Breast epithelium (tissue), 4 donors: ENCODE data around the gene C1orf232. TPM values are rescaled to one million over a fixed set of nuclear protein-coding genes. Genes with fewer than 3 reads are reported as not detected.

ENCODE experiments used
- DNase-seq, 2 donors: peaks; one replicate each; pipeline ENCODE4 v3.0.0-alpha.2; 2019; ENCODE audit warnings: low spot score in 2 of 2
- H3K27ac ChIP-seq, 2 donors: fragments of 200-600 bp; sonication (generic) in 1 of 2; one replicate each; pipeline ENCODE4 v1.5.1; 2016 to 2019; ENCODE audit warnings: mild to moderate bottlenecking in 1 of 2
- H3K27me3 ChIP-seq, 2 donors: fragments of 200-600 bp; sonication (generic) in 1 of 2; one replicate each; pipeline versions ENCODE4 v1.5.1 to v1.6.0; 2017 to 2019; ENCODE audit warnings: control low read depth in 1 of 2, mild to moderate bottlenecking in 1 of 2
- H3K36me3 ChIP-seq: fragments of 200-600 bp; one replicate; pipeline ENCODE4 v1.5.1; 2019
- H3K4me1 ChIP-seq, 2 donors: fragments of 200-600 bp; sonication (generic); one replicate each; pipeline ENCODE4 v1.5.1; 2016 to 2019; ENCODE audit warnings: control low read depth in 1 of 2
- H3K4me3 ChIP-seq, 3 donors: fragments of 200-600 bp; sonication (generic); 1 replicate in 2 of 3; 2 replicates in 1 of 3; pipeline ENCODE4 v1.5.1; 2016 to 2019; ENCODE audit warnings: mild to moderate bottlenecking in 3 of 3, moderate library complexity in 2 of 3
- H3K9me3 ChIP-seq, 2 donors: fragments of 200-600 bp; sonication (generic) in 1 of 2; one replicate each; pipeline ENCODE4 v1.5.1; 2016 to 2019; ENCODE audit warnings: control low read depth in 1 of 2
- CTCF ChIP-seq, 3 donors: fragments of 450-650 bp; IDR thresholded peaks; one replicate each; pipeline ENCODE4 v1.5.1; 2016 to 2017; ENCODE audit warnings: antibody characterized with exemption in 3 of 3, mild to moderate bottlenecking in 3 of 3, moderate library complexity in 3 of 3
- POLR2A ChIP-seq: fragments of 450-650 bp; IDR thresholded peaks from one replicate; pipeline ENCODE4 v1.6.1; 2016; ENCODE audit warnings: antibody characterized with exemption, mild to moderate bottlenecking, moderate library complexity
- POLR2AphosphoS5 ChIP-seq, 3 donors: sonication (generic); formaldehyde crosslinking; IDR thresholded peaks; one replicate each; pipeline ENCODE4 v1.6.1; 2017; ENCODE audit warnings: antibody characterized with exemption in 3 of 3
- intact Hi-C: fragments of 100-400 bp; cut with DNase I; formaldehyde crosslinking; loops from one replicate; pipeline ENCODE4 v1.15.1; 2023; ENCODE audit warnings: low total_unique reads
- total RNA-seq, 3 donors: library from RNA; depleted of rRNA; stranded (reverse); fragments of >200 nt; gene quantifications; one replicate each; pipeline ENCODE4 v1.1.0, GENCODE V29; 2016

Gene C1orf232
- total RNA-seq, 3 donors from 2014 or later: not detected

GRCh38 chr1:26138974-26139558 lies 29.7 kb downstream of the C1orf232 start:
- Histone ChIP-seq H3K4me1 (no peaks in the 10 kb centered on the region), H3K4me3 (no peak overlapping the region), H3K36me3 (no peaks in the 10 kb centered on the region), H3K27me3 (no peaks in the 10 kb centered on the region), H3K9me3 (no peaks in the 10 kb centered on the region), H3K27ac (no peak overlapping the region)
- intact Hi-C loops: no loop called here
- TF ChIP-seq POLR2A (no peak), CTCF (IDR thresholded peaks at IDR 0.05) (no peak), POLR2AphosphoS5 (IDR thresholded peaks at IDR 0.05) (no peak)
- no peak for DNase-seq

GRCh38 chr1:26134466-26134865 lies 34.3 kb downstream of the C1orf232 start:
- TF ChIP-seq POLR2AphosphoS5 (IDR thresholded peaks at IDR 0.05) (no peak), CTCF (IDR thresholded peaks at IDR 0.05) (no peak), POLR2A (no peak)
- DNase-seq: no peak
- H3K4me3 ChIP-seq: no peak overlapping the region
- no peak overlapping the region for H3K27ac ChIP-seq
- H3K36me3 ChIP-seq: no peaks in the 10 kb centered on the region
- H3K9me3 ChIP-seq: no peaks in the 10 kb centered on the region
- H3K27me3 ChIP-seq: no peaks in the 10 kb centered on the region
- intact Hi-C loops: no loop called here
- no peaks in the 10 kb centered on the region for H3K4me1 ChIP-seq

GRCh38 chr1:26132834-26133167 lies 36.0 kb downstream of the C1orf232 start:
- Histone ChIP-seq H3K4me3 (no peak overlapping the region), H3K9me3 (no peaks in the 10 kb centered on the region), H3K27ac (no peak overlapping the region), H3K36me3 (no peaks in the 10 kb centered on the region), H3K4me1 (no peaks in the 10 kb centered on the region), H3K27me3 (no peaks in the 10 kb centered on the region)
- no peak for DNase-seq
- TF ChIP-seq CTCF (IDR thresholded peaks at IDR 0.05): no peak
- TF ChIP-seq POLR2AphosphoS5 (IDR thresholded peaks at IDR 0.05): no peak
- no peak for TF ChIP-seq POLR2A
- intact Hi-C loops: no loop called here

GRCh38 chr1:26132128-26132833 lies 36.5 kb downstream of the C1orf232 start:
- no peaks in the 10 kb centered on the region for H3K9me3 ChIP-seq
- no peaks in the 10 kb centered on the region for H3K27me3 ChIP-seq
- no peak overlapping the region for H3K27ac ChIP-seq
- no peaks in the 10 kb centered on the region for H3K4me1 ChIP-seq
- intact Hi-C loops: no loop called here
- H3K36me3 ChIP-seq: no peaks in the 10 kb centered on the region
- no peak for DNase-seq
- H3K4me3 ChIP-seq: no peak overlapping the region
- TF ChIP-seq POLR2A (no peak), POLR2AphosphoS5 (IDR thresholded peaks at IDR 0.05) (no peak), CTCF (IDR thresholded peaks at IDR 0.05) (no peak)

GRCh38 chr1:26130695-26131094 lies 38.1 kb downstream of the C1orf232 start:
- no peak for DNase-seq
- TF ChIP-seq POLR2AphosphoS5 (IDR thresholded peaks at IDR 0.05): no peak
- no peak for TF ChIP-seq CTCF (IDR thresholded peaks at IDR 0.05)
- no peak for TF ChIP-seq POLR2A
- intact Hi-C loops: loop anchor here (2.0 kb wide), 1 partner anchor 54 kb away; no protein-coding TSS in a partner anchor
- Histone ChIP-seq H3K4me3 (no peak overlapping the region), H3K27ac (no peak overlapping the region), H3K9me3 (no peaks in the 10 kb centered on the region), H3K27me3 (no peaks in the 10 kb centered on the region), H3K4me1 (no peaks in the 10 kb centered on the region), H3K36me3 (no peaks in the 10 kb centered on the region)
